Dermis blood vessel endothelial cell (primary cell): ENCODE measurements around the gene ATP11A. TPM values are rescaled to one million over a fixed set of nuclear protein-coding genes. Genes with fewer than 3 reads are reported as not detected.

Experiments
- DNase-seq: peaks from one replicate; pipeline ENCODE4 v3.0.0; 2010
- total RNA-seq: library from RNA; depleted of rRNA; stranded (reverse); fragments of >200 nt; gene quantifications from 2 replicates; pipeline ENCODE4 v1.2.3, GENCODE V29; 2014

The ATP11A gene
- total RNA-seq, 1 donor from 2014 or later: 32.0 TPM

- no peak for DNase-seq
These were observed 35.6 kb downstream of the ATP11A start for GRCh38 chr13:112725346-112726015.

GRCh38 chr13:112726016-112726767 lies 36.4 kb downstream of the ATP11A start:
- DNase-seq: no peak

- no peak for DNase-seq
These were observed 37.7 kb downstream of the ATP11A start for GRCh38 chr13:112727581-112727980.

GRCh38 chr13:112728375-112729126 lies 38.7 kb downstream of the ATP11A start:
- DNase-seq: no peak

GRCh38 chr13:112729408-112729807 lies 39.6 kb downstream of the ATP11A start:
- DNase-seq: no peak

DNA sequence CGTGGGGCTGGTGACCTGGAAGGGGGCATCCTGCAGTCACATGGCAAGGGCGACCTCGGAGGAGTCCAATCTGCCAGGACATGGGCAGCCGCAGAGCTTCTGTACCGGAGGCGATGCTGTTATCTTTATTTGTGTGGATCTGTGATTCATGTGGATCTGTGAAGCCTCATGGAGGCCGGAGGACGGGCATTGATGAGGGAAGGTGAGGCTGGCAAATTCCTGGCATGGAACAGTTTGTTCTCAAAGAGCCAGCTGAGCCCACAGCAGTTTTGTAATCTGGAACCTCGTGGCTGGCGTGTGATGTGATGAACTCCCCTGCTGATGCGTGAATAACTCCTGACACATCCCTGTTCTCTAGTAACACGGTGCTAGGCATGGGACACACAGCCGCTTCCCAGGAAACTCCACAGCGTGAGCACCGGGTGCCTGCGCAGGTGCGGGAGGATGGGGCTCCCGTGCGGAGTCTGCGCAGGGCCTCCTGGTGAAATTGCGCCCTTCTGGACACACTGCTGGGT lies 40.4 kb downstream of the ATP11A start:
- no peak for DNase-seq

- no peak for DNase-seq
These were observed 42.1 kb downstream of the ATP11A start for GRCh38 chr13:112731667-112732616.

DNA sequence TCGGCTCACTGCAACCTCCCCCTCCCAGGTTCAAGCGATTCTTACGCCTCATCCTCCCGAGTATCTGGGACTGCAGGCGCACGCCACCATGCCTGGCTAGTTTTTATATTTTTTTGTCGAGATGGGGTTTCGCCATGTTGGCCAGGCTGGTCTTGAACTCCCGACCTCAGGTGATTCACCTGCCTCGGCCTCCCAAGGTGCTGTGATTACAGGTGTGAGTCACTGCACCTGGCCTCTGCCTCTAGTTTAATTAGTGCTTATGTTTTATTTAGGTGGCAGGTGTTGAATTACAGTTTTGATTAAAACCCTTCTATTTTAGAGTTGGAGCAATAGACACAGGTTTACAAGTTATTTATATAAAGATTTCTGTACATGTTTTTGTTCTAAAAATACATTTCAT lies 42.8 kb downstream of the ATP11A start:
- DNase-seq: no peak

DNA sequence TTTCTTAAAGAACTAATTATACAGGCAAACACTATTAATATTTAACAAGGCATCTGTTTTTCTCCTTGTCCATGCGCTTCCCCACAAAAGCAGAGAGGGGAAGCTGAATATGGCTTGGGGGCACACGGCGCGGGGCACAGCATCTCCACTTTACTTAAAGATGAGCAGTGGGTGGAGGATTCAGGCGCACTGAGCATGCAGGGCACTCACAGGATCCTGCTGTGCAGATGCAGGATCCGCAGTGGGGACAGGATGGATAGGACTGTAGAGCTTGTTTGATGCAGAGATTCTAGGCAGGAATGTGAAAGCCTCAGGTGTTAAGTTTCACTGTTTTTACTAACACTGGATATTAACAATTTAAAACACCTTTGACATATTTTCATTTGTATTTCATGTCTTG lies 43.3 kb downstream of the ATP11A start:
- DNase-seq: no peak

DNA sequence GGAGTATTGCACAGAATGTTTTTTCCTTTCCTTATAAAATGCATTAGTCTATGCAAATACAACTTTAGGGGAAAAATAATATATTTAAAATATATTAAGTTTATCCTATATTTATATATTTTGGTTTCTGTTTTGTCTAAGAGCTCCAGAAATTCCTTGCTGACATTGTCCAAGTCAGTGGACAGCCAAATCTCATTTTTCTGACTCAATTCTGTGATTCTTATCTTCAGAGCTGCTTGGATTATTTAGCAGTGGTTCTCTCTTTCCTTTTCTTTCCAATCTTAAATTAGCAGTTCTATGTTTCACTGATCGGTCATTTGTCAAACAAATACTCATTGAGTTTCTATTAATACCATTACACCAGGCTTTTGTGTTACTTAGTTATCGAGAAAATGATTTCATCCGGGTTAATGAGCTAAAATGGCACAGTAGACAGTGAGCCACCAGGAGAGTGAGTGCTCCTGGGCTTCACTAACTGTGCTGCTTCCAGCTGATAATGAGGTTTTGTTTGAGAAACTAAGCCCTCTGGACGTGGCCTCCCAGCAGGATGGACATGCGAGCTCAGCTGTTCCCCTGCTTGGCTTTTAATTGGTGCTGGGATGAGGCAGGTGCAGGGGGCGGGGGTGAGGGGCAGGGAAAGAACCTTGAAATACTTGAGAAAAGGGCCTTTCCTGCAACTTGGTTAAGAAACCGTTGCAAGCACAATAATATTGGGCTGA lies 44.0 kb downstream of the ATP11A start:
- DNase-seq: no peak

DNA sequence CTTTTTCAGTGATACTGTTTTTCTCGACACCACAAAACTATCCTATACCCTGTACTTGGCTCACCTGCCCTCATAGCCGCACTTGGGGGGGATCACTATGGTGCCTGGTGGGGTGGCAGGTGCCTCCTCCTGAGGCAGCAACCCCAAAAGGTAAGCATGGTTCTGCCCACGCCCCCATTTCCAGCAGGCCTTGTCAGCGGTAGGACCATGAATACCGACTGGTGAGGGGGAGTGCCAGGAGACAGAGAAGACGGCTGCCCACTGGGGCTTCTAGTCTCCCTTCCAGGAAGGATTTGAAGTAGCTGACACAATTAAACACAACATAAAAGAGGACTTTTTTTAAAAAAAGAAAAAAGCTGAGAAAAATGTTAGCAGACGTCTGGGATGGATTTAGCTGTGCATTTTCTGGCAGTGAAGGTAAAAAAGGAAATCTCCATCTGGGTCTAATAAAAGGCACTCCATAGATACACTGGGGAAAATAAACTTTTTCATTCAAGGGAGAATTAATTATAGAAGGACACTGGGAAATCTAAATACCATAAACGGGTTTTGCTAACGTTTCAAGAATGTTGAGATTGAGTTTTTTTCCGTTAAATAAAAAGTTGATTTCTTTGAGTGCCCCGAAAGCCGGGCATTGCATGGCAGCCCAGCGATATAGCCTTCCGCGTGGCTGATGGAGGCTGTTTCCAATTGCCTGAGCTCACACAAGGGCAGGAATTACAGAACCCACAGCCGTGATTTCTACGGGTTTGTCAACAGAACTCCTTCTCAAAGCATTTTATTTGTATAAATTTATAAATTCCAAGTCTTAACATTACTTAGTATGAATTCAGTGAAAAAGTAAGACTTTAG lies 45.1 kb downstream of the ATP11A start:
- DNase-seq: no peak

- DNase-seq: no peak
These were observed 46.0 kb downstream of the ATP11A start for GRCh38 chr13:112735791-112736190.

DNA sequence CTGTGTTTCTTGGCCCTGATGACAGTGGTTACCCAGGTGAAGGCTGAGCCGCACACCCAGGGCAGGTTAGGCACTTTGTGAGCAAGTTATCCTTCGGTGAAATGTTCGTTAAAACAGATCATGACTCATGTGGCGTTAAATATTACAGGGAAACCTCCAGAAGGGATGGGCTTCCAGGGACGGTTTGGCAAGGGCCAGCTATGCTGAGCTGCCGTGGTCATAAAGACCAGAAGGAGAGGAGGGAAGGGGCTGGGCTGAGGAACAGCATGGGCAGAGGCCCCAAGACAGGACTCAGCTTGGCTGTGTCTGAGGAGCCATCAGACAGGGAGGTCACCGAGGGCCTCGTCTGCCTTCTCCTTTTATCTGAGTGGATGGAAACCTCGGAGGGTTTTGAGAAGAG lies 47.5 kb downstream of the ATP11A start:
- DNase-seq: no peak

DNA sequence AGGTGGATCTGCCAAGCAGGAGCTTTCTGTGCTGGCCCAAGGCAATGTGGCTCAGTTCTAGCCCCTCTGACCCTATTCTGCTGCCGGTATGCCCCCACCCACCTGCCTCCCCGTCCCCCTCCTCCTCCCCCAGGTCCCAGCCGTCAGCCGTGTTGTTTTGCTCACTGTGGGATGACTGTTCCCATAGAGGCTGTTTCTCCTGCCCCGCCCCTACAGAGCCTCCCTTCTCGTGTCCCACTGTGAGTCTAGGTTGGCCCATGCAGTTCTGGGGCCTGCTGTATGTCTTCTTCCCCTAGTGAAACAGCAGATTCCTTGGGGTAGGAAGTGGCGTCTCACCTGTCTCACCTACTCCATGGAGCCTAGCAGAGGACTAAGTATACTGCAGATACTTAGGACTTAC lies 48.8 kb downstream of the ATP11A start:
- DNase-seq: no peak

DNA sequence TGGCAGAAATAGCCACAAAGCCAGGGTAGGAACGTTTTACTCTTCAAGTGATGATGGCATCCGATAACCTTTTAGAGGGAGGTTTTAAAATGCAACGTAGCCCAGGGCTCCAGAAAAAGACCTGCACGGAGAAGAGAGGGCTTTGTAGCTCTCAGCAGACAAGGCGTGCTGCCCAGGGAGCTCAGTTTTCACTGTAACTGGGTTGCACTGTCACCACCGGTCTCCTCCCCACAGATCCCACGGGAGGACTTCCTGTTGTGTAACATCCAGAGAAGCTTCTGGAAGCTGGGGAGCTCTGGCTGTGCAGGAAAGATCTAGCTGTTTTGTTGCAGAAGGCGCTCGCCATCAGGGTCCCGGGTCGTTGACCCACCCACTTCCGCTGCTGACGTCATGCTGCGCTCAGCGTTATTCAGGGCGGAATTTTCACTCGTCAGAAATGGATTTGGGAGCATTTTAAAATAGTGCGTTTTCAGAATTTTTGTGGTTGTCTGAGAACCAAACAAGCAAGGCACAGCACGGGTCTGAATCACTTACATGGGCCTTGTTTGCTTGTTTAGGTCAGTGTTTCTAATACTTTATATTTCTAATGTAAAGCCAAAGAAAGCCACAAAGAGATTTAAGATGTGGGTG lies 50.8 kb downstream of the ATP11A start:
- DNase-seq: peak; percentile 76

GRCh38 chr13:112741185-112741755 lies 51.4 kb downstream of the ATP11A start:
- no peak for DNase-seq

DNA sequence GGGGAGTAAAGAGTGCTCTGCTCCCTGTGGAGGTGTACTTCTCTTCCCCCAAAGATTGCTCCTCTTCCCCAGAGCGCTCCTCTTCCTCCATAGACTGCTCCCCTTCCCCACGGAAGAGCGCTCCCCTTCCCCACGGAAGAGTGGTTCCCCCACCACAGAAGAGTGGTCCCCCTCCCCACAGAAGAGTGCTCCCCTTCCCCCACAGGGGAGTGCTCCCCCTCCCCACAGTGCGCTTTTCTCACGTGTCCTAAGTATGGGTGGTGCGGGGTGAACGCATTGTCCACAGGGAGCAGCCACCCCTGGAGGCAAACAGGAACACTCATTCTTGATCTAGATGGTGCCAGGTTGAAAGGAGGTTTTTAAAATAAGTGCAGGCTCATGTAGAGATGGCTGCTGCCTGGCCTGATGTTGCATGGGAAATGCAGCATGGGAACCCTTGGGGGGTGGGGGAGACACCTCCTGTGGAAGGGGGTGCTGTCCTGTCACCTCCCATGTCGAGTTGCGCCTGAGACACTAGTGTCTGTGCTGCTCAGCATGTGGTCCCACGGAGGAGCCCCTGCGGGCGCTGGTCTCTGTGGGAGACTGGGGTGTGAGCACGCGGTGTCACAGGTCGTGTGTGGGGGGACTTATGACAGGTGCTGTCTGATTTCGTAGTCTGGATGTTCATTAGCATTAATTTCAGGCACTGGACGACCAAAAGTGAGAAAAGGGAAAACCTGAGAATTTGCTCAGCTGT lies 52.2 kb downstream of the ATP11A start:
- no peak for DNase-seq

DNA sequence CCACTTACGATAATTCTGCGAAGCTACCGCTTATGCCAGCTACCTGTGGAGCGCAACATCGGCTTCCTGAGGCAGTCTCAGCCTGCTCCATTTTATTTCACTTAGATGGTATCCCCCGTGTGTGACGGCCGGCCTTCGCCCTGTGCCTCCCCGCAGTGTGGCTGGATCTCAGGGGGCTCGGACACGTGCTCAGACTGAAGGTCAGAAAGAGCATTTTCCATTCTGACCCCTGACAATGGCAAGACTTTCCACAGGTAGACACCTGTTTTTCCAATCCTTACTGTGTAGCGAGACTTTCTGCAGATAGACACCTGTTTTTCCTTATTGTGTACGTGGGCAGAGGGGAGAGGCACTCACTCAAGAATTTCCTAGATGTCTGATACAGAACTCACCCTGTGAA lies 52.7 kb downstream of the ATP11A start:
- DNase-seq: no peak
